Fibroblast of skin of left biceps (primary cell): ENCODE data around the gene TJP2.
A peak's percentile ranks its signal among the peaks of the same experiment; 100 is the strongest.

ENCODE experiments used
- DNase-seq, 2 experiments: peaks; one replicate each; pipeline ENCODE4 v3.0.0-alpha.2; 2013; ENCODE audit warnings: low read depth in 2 of 2

Gene TJP2

GRCh38 chr9:69232135-69232534 is 58.1 kb downstream of the TJP2 start:
- no peak for DNase-seq

- DNase-seq: no peak
Observed at GRCh38 chr9:69234683-69235082, 60.6 kb downstream of the TJP2 start.

DNA sequence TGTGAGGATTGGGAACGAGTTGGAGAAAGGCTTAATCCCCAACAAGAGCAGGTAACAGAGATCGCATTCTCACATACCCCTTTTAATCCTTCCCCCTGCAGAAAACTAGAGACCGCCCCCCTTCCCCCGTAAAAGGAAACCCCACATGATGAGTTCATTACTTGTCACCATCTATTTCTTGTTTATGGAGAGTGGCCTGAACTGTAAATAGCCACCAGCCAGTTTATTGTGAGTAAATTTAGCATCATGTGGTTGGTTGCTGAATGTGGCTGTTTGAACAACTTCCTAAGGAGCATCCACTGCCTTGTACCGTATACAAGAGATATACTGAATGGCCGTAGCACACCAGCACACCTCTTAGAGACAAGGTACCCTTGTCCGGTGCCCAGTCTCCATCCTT is 62.1 kb downstream of the TJP2 start:
- DNase-seq: no peak

DNA sequence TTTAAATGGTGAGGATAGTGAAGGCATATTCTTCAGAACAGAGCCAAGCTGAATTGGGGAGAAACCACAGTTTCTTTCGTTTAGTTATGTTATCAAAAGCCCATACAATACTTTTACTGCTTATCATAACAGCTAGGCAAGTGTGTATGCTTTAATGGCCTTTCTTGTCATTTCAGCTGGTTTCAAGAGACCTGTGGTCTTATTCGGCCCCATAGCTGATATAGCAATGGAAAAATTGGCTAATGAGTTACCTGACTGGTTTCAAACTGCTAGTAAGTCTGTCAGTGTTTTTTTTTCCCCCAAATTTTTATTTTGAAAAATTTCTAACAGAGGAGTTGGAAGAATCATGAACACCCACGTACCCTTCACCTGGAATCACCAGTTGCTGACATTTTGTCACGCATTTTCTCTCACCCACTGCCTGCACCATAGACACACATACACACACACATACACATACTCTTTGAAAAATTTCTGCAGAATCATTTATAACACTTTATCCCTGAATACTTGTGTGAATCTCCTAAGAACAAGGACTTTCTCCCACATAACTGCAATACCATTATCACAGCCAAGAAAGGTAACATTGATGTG is 63.7 kb downstream of the TJP2 start:
- no peak for DNase-seq

DNA sequence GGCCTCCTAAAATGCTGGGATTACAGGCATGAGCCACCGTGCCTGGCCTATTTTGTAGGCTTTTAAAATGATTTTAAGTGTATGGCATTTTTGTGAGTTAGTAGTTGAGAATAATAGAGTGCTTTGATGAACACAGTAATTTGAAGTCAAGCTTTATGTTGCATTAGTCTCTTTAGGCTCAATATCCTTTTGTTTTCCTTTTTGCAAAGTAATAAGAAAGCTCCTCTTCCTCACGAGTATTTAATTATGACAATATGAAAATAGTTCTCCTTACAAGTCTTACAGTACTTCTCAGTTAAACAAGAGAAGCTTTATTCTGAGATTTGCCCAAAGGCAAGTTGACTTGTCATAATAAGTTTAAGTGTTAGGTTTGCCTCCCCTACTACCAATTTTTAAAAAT is 69.0 kb downstream of the TJP2 start:
- DNase-seq: no peak

DNA sequence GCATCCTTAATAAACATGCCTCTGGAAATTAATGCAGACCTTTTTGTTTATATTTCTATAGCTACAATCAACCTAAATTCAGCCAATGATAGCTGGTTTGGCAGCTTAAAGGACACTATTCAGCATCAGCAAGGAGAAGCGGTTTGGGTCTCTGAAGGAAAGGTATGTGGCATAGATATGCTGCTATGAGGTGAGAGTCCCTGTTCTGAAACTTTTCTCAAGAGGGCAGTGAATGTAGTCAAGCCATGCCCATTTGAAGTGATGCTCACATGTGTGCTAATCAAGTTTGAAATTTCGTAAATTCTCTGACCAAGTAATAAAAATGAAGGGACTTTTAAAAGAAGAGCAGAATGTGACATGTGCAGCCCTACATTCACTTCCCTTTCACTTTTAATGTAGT is 72.6 kb downstream of the TJP2 start:
- DNase-seq: no peak

DNA sequence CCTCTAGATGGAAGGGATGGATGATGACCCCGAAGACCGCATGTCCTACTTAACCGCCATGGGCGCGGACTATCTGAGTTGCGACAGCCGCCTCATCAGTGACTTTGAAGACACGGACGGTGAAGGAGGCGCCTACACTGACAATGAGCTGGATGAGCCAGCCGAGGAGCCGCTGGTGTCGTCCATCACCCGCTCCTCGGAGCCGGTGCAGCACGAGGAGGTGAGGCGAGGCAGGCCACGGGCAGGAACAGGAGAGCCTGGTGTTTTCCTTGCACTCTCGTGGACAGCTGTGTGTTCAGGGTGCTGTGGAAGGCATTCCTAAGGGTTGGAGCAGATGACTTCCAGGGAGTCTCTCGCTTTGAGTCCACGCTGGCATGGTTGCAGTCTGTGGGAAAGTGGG is 73.9 kb downstream of the TJP2 start:
- DNase-seq: no peak

DNA sequence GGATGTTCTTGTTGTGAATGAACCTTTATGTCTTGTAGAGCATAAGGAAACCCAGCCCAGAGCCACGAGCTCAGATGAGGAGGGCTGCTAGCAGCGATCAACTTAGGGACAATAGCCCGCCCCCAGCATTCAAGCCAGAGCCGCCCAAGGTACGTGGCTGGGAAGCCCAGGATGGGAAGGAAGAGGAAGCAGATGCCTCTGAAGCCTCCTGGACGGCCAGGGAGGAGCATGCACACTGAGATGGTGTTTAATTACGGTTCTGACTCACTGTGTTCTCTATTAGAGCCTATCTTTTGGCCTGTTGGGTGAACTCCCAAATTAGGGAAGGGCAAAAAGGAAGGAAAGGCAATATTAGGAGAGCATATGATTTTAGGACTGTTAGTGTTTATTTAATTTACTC is 75.3 kb downstream of the TJP2 start:
- no peak for DNase-seq

GRCh38 chr9:69250681-69251080 is 76.6 kb downstream of the TJP2 start:
- DNase-seq: no peak

- no peak for DNase-seq
Observed at GRCh38 chr9:69252436-69252835, 78.4 kb downstream of the TJP2 start.

GRCh38 chr9:69253057-69253456 is 79.0 kb downstream of the TJP2 start:
- DNase-seq: peak; percentile 13 to 15

- no peak for DNase-seq
Observed at GRCh38 chr9:69254223-69254622, 80.1 kb downstream of the TJP2 start.

DNA sequence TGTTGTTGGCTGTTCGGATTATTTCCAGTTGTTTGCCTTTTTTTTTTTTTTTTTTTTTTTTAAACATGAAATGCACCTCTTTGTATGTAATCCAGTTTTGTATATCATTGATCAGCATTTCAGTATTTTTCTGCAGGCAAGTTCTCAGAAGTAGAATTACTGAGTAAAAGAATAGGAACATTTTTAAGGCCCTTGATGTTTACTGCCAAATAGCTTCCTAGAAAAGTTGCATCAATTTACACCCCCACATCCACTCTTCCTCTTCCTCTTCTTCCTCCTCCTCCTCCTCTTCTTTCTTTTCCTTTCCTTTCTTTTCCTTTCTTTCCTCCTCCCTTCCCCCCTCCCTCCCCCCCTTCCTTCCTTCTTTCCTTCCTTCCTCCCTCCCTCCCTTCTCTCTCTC is 81.5 kb downstream of the TJP2 start:
- DNase-seq: no peak

- no peak for DNase-seq
Observed at GRCh38 chr9:69258551-69258950, 84.5 kb downstream of the TJP2 start.

GRCh38 chr9:69260161-69260560 is 86.1 kb downstream of the TJP2 start:
- no peak for DNase-seq

- no peak for DNase-seq
Observed at GRCh38 chr9:69261636-69262035, 87.6 kb downstream of the TJP2 start.

- no peak for DNase-seq
Observed at GRCh38 chr9:69264526-69264925, 90.4 kb downstream of the TJP2 start.

GRCh38 chr9:69265891-69266290 is 91.8 kb downstream of the TJP2 start:
- DNase-seq: no peak

DNA sequence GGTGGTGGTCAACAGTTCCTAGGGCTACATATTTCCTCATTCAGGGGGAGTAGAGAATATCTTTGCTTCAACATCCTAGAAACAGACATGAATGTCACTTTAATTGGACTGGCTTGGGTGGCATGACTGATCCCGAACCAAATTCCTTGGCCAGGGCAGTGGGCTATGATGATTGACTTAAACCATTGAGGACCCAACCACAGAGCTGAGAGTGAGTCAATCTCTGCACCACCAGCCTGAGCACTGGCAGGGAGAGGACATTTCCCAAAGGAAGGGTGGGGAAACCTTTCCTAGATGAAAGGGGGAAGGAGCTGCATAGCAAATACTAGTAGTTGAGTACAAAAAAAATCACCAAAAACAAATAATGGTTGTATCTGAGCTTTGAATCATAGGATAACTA is 98.1 kb downstream of the TJP2 start:
- no peak for DNase-seq

- no peak for DNase-seq
Observed at GRCh38 chr9:69273161-69273560, 99.1 kb downstream of the TJP2 start.

DNA sequence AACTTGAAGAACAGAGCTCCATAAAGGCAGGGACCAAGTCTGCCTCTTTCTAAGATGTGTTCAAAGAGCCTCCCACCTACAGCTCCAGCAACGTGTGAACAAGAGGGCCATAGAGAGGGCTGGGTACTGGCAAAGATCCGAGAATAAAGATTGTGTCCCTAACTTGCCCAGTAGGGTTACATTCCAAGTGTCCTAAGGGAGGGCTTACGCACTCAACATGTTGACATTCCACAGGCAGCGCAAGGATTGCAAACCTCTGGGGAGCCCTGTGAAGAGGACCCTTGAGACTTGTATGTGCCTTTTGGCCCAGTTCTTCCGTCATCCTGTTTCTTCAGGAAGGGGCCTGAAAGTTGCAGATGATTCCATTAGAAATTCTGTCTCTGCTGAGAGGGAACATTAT is 102.7 kb downstream of the TJP2 start:
- DNase-seq: no peak

- no peak for DNase-seq
Observed at GRCh38 chr9:69279084-69279731, 105.1 kb downstream of the TJP2 start.

DNA sequence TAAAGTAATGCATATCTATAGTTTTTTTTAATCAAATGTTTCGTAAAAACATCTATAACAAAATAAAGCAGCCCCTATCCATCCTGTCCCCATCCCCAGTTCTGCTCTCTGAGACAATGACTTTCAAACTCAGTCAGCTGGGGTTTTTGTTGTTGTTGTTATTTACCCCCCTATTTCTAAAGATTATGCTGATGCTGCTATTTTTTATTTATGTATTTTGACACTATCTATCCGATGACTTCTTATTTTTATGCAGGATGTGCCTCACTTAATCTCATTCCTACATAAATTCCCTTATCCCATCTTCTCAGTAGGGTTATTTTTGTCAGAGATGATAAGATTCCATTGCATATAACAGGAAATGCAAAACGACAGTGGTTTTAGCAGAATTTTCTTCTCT is 105.7 kb downstream of the TJP2 start:
- DNase-seq: no peak

DNA sequence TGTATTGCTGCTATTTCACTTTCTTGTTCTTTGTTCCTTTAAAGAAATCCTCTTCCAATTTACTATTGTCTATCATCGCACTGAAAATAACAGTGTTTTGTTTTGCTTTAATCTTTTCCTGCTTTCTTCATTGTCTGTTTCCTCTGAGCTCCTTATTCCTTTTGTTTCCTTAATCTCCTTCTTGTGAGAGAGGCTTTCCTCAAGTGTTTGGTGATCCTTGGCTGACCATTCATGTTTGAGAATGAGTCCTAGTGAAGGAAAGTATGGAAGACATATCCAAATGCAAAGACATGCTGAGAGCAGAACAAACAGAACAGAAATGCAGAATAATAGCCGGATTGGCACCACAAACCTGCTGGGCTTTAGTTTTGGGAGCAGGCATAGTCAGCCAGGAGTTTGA is 108.9 kb downstream of the TJP2 start:
- DNase-seq: no peak
